Astrocyte of the spinal cord (primary cell): ENCODE results near the gene ARL15.
"Not testable (repeated sequence)": the region's sequence is repeated elsewhere in the genome, so short reads cannot be mapped to it uniquely, and the experiment has no call there.

Source experiments
- DNase-seq: peaks from one replicate; pipeline ENCODE4 v3.0.0; 2011; ENCODE audit warnings: low read depth, low spot score
- H3K4me3 ChIP-seq: 2 replicates; pipeline ENCODE4 v1.5.1; 2011; ENCODE audit warnings: low read depth, mild to moderate bottlenecking, low read length, moderate library complexity
- in situ Hi-C: cut with HindIII; loops from 2 replicates; pipeline ENCODE4 v1.10.0; 2017; ENCODE audit warnings: low sequenced_read_pairs
- TF ChIP-seq, protein P1 (sequence below): IDR thresholded peaks from 2 replicates; pipeline ENCODE4 v1.5.1; 2012; ENCODE audit warnings: low read depth, mild to moderate bottlenecking, low read length, inconsistent platforms

The ARL15 gene

DNA sequence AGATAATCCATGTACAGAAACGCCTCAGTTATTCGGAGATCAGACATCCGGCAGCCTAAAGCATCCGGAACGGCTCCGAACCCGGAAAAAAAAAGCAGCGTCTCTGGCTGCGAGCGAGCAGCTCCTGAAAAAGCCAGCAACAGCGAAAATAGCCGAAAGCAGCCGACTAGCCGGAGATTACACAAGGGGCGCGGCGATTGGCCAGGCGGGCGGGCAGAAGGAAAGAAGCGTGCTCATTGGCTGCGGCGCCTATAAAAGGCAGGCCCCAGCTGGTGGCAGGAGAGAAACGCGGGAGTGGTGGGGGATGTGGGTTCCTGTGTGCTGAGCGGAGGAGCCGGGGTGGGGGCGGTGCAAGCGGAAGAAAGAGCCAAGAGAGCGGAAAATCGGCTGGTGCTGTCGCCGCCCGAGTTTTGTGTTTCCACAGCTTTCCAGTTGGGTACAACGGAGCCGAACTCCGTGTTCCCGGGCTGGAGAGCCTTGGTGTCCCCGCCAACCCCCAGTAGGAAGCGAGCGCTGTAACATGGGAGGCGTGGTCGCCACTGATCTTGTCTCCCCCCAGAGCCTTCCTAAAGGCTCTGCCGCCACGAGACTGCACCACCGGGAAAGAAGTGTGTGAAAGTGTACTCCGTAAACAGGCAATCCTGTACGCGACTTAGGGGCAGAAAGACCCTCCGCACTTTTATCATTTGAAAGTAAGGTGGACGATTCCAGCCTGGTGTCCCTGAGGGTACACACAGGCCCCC is at the start of gene ARL15:
TSS of gene ARL15 (minus strand) at position 141 of the 743 bp plus-strand sequence.
- in situ Hi-C loops: no loop called here
- peak within 1 kb of the TSS; percentile 90 for H3K4me3 ChIP-seq
- peak; percentile 97 for DNase-seq
- TF ChIP-seq, protein P1, sequence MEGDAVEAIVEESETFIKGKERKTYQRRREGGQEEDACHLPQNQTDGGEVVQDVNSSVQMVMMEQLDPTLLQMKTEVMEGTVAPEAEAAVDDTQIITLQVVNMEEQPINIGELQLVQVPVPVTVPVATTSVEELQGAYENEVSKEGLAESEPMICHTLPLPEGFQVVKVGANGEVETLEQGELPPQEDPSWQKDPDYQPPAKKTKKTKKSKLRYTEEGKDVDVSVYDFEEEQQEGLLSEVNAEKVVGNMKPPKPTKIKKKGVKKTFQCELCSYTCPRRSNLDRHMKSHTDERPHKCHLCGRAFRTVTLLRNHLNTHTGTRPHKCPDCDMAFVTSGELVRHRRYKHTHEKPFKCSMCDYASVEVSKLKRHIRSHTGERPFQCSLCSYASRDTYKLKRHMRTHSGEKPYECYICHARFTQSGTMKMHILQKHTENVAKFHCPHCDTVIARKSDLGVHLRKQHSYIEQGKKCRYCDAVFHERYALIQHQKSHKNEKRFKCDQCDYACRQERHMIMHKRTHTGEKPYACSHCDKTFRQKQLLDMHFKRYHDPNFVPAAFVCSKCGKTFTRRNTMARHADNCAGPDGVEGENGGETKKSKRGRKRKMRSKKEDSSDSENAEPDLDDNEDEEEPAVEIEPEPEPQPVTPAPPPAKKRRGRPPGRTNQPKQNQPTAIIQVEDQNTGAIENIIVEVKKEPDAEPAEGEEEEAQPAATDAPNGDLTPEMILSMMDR: no peak

DNA sequence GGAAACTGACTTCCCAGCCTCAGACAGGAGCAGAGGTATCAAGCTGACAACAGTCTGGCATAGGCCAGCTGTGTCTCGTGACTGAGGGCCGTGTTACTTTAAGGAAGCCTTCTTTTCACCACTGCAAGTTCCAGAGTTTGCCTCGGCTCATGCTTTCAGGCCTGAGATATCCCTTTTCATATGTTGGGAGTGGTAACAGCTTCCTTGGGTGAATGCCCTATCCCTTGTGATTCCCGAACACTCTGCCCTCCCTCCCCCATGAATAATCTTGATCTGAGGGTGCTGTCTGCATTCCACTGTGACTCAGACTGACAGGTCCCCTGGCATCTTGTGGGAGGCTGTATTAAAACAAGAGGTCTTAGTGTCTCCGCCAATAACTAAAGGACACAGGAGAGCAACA is 49.7 kb upstream of the ARL15 start:
- peak; percentile 22 for DNase-seq
- no peak overlapping the region for H3K4me3 ChIP-seq
- in situ Hi-C loops: no loop called here
- TF ChIP-seq, protein P1: no peak

DNA sequence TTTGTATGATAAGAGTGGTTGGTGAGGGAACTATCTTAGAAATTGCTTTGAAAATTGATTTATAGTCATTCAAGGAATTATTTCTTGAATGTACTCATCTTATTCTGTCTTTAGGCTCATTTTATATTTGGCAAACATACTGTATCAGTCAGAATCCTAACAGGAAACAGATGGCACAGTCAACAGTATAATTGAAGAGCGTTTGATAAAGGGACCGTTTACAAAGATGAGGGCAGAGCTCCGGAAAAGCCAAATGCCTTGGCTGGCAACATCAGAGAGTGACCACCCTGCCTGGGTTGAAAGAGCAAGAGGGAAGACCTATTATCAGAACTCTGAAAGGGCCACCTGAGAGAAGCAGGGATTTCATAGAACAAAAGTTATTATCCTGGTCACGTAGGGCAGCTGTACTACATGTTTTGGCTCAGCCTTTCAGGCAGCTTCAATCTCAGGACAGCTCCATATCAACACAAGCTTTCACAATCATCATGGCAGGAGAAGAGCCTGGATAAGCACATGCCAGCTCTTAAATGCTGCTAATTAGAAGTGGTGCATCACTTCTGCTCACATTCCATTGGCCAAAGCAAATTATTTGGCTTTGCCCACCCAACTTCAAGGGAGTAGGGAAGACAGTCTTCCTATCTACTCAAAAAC is 47.2 kb upstream of the ARL15 start:
- DNase-seq: no peak
- TF ChIP-seq, protein P1: no peak
- in situ Hi-C loops: no loop called here
- H3K4me3 ChIP-seq: no peak overlapping the region

DNA sequence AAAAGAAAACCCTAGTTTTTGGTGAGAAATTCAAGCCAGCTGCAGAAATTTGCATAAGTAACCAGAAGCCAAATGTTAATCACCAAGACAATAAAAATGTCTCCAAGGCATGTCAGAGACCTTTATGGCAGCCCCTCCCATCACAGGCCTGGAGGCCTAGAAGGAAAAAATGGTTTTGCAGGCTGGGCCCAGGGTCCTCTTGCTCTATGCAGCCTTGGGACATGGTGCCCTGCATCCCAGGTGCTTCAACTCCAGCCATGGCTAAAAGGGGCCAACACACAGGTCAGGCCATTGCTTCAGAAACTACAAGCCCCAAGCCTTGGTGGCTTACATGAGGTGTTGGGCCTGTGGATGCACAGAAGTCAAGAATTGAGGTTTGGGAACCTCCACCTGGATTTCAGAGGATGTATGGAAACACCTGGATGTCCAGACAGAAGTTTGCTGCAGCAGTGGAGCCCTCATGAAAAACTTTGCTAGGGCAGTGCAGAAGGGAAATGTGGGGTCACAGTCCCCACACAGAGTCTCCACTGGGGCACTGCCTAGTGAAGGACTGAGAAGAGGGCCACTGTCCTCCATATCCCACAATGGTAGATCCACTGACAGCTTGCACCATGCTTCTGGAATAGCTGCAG is 43.7 kb upstream of the ARL15 start:
- DNase-seq, H3K4me3 ChIP-seq, in situ Hi-C loops: not testable (repeated sequence)

DNA sequence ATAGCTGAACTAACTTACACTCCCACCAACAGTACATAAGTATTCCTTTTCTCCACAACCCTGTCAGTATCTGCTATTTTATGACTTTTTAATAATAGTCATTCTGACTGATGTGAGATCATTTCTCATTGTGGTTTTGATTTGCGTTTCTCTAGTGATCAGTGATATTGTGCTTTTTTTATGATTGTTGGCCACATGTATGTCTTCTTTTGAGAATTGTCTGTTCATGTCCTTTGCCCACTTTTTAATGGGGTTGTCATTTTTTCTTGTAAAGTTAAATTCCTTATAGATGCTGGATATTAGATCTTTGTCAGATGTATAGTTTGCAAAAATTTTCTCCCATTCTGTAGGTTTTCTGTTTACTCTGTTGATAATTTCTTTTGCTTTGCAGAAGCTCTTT is 42.2 kb upstream of the ARL15 start:
- H3K4me3 ChIP-seq, in situ Hi-C loops, DNase-seq: not testable (repeated sequence)

DNA sequence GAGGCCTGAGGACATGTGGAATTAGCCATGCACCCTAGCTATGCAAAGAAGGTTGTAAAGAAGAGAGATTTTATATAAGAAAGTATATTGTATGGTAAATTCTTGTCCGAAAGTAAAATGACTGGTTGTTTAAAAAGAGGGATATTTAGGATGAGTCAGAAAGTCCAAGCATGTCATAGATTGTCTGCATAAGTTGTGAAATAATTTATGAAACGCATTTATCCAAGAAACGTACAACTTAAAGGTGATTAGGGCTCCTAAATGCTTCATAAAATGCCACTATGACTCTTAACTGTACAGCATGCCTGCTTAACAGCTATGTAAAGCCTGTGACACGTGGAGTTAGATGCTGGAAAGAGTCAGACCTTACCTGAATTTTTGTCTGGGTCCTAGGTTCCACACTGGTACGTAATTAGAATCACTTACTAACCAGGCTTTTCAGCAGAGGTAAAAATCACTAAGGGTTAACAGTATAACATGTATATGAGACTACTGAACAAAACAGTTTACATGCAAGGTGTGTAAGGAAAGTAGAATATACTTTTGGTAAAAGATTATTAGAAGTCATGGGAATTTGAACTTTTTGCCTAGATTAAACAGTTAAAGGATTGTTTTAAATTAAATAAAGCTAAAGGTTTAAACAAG is 37.0 kb upstream of the ARL15 start:
- TF ChIP-seq, protein P1: no peak
- H3K4me3 ChIP-seq: no peak overlapping the region
- in situ Hi-C loops: no loop called here
- DNase-seq: no peak

DNA sequence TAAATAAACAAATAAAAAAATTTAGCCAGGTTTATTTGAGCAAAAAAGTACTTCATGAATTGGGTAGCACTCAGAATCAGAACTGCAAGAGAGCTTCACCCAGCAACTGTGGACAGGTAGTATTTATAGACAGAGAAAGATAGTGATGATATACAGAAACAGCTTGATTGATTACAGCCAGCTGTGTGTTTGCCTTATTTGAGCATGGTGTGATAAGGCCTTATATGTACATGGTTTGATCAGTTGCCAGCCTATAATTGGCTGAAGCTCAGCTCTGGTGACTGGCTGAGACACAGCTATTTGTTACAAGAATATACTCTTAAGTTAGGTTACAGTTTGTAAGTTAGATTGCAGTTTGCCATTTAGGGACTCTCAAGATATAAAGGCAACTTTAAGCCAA is 34.3 kb upstream of the ARL15 start:
- no peak for DNase-seq
- TF ChIP-seq, protein P1: no peak
- in situ Hi-C loops: no loop called here
- H3K4me3 ChIP-seq: no peak overlapping the region
